Thoracic aorta (tissue), 2 donors: ENCODE data around the gene SGF29. TPM values are rescaled to one million over a fixed set of nuclear protein-coding genes. Genes with fewer than 3 reads are reported as not detected.

Experiments
- ATAC-seq: fragments of 150-250 bp; one replicate; pipeline ENCODE4 v1.8.0; 2017; ENCODE audit warnings: low read depth; ENCODE audit not compliant: insufficient number of reproducible peaks, low FRiP score
- DNase-seq: peaks from one replicate; pipeline ENCODE4 v3.0.0-alpha.2; 2020; ENCODE audit warnings: low spot score
- H3K27ac ChIP-seq, 2 donors: fragments of 200-600 bp; sonication (generic); 1 replicate in 1 of 2; 2 replicates in 1 of 2; pipeline ENCODE4 v1.5.1; 2016; ENCODE audit warnings: mild to moderate bottlenecking in 2 of 2, moderate library complexity in 2 of 2
- H3K27me3 ChIP-seq: fragments of 200-600 bp; sonication (generic); replicated peaks from 2 replicates; pipeline ENCODE4 v1.6.0; 2016; ENCODE audit warnings: mild to moderate bottlenecking; ENCODE audit not compliant: insufficient read depth
- H3K36me3 ChIP-seq: fragments of 200-600 bp; sonication (generic); one replicate; pipeline ENCODE4 v1.5.1; 2016
- H3K4me1 ChIP-seq, 2 donors: fragments of 200-600 bp; sonication (generic); 1 replicate in 1 of 2; 2 replicates in 1 of 2; pipeline versions ENCODE4 v1.5.1 to v1.6.0; 2016; ENCODE audit warnings: low read depth in 2 of 2, mild to moderate bottlenecking in 1 of 2; ENCODE audit not compliant: control insufficient read depth in 1 of 2
- H3K4me3 ChIP-seq: fragments of 200-600 bp; sonication (generic); 2 replicates; pipeline ENCODE4 v1.5.1; 2016; ENCODE audit warnings: mild to moderate bottlenecking
- H3K9me3 ChIP-seq: fragments of 200-600 bp; sonication (generic); 2 replicates; pipeline ENCODE4 v1.5.1; 2016
- total RNA-seq, 2 donors: library from RNA; depleted of rRNA; stranded (reverse); fragments of >200 nt; gene quantifications; one replicate each; pipeline versions ENCODE4 v1.1.0 to v1.2.3, GENCODE V29; 2016
- TF ChIP-seq, protein P1 (sequence below): fragments of 200-600 bp; sonication (generic); IDR thresholded peaks from one replicate; pipeline ENCODE4 v1.5.1; 2019; ENCODE audit warnings: antibody characterized with exemption

The SGF29 gene
- total RNA-seq, 2 donors from 2014 or later = 17.8 to 26.9 TPM

DNA sequence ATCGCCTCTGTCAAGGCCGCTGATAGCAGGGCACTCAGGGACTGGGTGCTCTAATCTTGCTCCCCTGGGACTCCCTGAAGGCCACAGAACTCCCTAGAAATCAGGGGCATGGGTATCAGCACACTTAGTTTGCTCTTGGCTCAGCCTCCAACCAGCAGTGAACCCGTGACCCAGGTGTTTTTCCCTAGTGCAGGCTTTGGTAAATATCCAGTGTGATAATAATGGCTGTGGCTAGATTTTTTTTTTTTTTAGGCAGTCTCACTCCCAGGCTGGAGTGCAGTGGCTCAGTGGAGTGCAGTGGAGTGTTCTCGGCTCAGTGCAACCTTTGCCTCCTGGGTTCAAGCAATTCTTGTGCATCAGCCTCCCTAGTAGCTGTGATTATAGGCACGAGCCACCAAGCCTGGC, 25.3 kb upstream of the SGF29 start:
- ATAC-seq (no peak), DNase-seq (no peak)
- no peak overlapping the region for H3K27ac ChIP-seq
- no peaks in the 10 kb centered on the region for H3K36me3 ChIP-seq
- H3K4me3 ChIP-seq = no peak overlapping the region
- H3K9me3 ChIP-seq = no peaks in the 10 kb centered on the region
- H3K4me1 ChIP-seq = peaks cover 7 to 12% of the 10 kb centered on the region in 2 donors
- no peaks in the 10 kb centered on the region for H3K27me3 ChIP-seq
- TF ChIP-seq, protein P1, sequence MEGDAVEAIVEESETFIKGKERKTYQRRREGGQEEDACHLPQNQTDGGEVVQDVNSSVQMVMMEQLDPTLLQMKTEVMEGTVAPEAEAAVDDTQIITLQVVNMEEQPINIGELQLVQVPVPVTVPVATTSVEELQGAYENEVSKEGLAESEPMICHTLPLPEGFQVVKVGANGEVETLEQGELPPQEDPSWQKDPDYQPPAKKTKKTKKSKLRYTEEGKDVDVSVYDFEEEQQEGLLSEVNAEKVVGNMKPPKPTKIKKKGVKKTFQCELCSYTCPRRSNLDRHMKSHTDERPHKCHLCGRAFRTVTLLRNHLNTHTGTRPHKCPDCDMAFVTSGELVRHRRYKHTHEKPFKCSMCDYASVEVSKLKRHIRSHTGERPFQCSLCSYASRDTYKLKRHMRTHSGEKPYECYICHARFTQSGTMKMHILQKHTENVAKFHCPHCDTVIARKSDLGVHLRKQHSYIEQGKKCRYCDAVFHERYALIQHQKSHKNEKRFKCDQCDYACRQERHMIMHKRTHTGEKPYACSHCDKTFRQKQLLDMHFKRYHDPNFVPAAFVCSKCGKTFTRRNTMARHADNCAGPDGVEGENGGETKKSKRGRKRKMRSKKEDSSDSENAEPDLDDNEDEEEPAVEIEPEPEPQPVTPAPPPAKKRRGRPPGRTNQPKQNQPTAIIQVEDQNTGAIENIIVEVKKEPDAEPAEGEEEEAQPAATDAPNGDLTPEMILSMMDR = no peak

DNA sequence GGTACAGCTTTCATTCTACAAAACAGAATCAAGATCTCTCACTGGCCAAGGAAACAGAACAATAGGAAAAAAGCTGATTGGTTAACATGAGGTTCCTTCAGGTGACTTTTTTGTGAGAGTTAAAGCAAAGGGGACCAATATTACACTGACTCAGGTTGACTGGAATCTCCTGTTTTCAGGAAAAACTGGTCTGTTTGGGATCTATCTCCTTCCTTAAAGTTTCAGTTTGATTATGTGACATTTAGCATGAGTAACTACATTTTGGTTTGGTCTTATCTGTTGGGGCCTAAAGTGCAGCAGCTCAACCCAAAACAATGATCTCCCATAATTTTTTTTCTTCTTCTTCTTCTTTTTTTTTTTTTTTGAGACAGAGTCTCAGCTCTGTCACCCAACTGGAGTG, 24.6 kb upstream of the SGF29 start:
- peaks cover 9 to 12% of the 10 kb centered on the region in 2 donors for H3K4me1 ChIP-seq

DNA sequence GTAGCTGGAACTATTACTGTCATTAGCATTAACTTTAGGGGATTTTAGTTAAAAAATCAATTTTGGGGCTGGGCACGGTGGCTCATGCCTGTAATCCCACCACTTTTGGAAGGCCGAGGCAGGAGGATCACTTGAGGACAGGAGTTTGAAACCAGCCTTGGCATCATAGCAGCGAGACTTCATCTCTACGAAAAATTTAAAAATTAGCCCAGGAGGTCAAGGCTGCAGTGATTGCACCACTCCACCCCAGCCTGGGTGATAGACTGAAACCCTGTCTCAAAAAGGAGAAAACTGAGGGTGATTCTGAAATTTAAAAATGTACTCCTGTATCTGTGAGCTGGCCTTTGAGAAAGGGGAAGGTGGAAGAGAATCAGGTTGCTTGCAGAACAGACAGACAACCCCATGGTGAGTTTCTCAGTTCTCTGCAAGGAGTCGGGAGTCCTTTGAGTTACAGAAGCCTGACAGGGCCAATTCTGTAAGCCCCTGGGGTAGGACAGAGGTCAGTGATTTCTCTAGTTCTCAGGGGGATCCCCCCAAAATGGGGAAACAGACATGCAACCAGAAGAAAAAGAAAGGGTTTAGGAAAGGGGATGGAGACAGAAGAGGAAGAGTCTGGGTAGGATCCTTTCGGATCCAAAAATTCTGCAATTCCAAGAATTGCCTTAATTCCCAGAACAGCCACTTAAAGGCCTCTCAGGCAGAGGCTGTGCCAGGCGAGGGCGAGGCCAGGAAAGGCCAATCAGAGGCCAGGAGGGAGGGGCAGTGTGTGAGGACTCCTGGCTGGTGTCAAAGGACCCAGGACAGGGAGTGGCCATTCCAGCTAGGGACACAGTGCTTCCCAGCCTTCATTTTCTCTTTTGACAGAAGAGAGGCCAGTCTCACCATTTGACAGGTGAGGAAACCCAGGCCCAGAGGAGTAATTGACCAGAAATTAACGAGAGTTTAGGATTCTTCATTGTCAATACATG, 21.7 kb upstream of the SGF29 start:
- H3K27me3 ChIP-seq = no peaks in the 10 kb centered on the region
- H3K36me3 ChIP-seq = peaks cover 18% of the 10 kb centered on the region
- H3K9me3 ChIP-seq = no peaks in the 10 kb centered on the region
- H3K4me1 ChIP-seq = peaks cover 21 to 26% of the 10 kb centered on the region in 2 donors
- peak overlapping the region; percentile 45 to 58 for H3K27ac ChIP-seq
- ATAC-seq (peak; percentile 30), DNase-seq (peak; percentile 28)
- no peak overlapping the region for H3K4me3 ChIP-seq
- TF ChIP-seq, protein P1 = no peak

More for the DNA sequence above, 24.6 kb upstream of the SGF29 start:
- DNase-seq = no peak
- TF ChIP-seq, protein P1 = no peak
- Histone ChIP-seq H3K27me3 (no peaks in the 10 kb centered on the region), H3K4me3 (no peak overlapping the region), H3K27ac (no peak overlapping the region), H3K9me3 (no peaks in the 10 kb centered on the region), H3K36me3 (no peaks in the 10 kb centered on the region)
- no peak for ATAC-seq

DNA sequence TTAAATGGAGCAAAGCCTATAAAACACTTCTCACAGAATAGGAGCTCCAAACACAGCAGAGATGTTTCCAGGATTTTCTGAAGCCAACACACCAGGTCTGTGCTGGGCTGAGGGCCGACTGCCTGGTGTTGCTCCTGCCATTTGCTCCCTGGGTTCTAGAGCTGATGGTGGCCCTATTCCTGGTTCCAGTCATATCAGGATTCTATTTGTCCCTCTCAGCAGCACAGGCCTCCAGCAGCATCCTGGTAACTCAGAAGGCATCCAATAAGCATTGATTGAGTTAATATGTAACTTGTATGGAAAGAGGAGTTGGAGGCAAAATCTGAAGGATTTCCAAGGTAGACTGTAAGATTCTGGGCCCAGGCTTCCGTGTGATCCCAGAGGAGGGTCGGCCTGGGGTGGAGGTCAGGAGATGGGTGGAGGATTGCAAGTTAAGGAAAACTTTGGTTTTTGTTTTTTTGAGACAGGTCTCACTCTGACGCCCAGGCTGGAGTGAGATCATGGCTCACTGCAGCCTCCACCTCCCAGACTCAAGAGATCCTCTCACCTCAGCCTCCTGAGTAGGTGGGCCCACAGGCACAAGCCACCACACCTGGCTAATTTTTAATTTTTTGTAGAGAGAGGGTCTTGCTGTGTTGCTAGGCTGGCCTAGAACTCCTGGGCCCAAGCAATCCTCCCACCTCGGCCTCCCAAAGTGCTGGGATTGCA, 20.6 kb upstream of the SGF29 start:
- Histone ChIP-seq H3K9me3 (no peaks in the 10 kb centered on the region), H3K27ac (peak overlapping the region; percentile 45 to 58), H3K4me3 (no peak overlapping the region), H3K36me3 (peaks cover 22% of the 10 kb centered on the region), H3K27me3 (no peaks in the 10 kb centered on the region), H3K4me1 (peaks cover 30 to 37% of the 10 kb centered on the region in 2 donors)
- TF ChIP-seq, protein P1 = no peak
- ATAC-seq (no peak), DNase-seq (no peak)
